ENCODE data around the gene DOCK4.

The DOCK4 gene

GRCh38 chr7:112186300-112186699 lies 19.9 kb downstream of the DOCK4 start:
- Histone ChIP-seq H3K79me1 (ENCODE audit: low read length) (no peaks in the 10 kb centered on the region), H3K4me1 (ENCODE audit: control insufficient read depth in 1 of 2, insufficient read depth in 2 of 2, low read length in 2 of 2) (peaks cover 0 to 2% of the 10 kb centered on the region in 2 experiments), H3K4ac (ENCODE audit: low read depth, low read length) (no peak overlapping the region), H3K4me3 (ENCODE audit: low read depth, low read length) (no peak overlapping the region), H3K14ac (ENCODE audit: low read length) (no peak overlapping the region), H3K9ac (ENCODE audit: low read length) (no peak overlapping the region), H3K9me3 (ENCODE audit: insufficient read depth, low read depth, low read length) (no peaks in the 10 kb centered on the region), H3K27ac (ENCODE audit: low read depth, low read length) (no peak overlapping the region), H3K36me3 (ENCODE audit: control insufficient read depth in 1 of 2, insufficient read depth in 2 of 2, low read length in 2 of 2) (no peaks in the 10 kb centered on the region), H3K4me2 (ENCODE audit: low read length) (no peak overlapping the region), H2BK5ac (ENCODE audit: low read depth, low read length, poor library complexity) (no peak overlapping the region), H3K27me3 (ENCODE audit: insufficient read depth, low read length) (no peaks in the 10 kb centered on the region), H2AK5ac (ENCODE audit: low read length) (no peak overlapping the region), H3K79me2 (ENCODE audit: control insufficient read depth, insufficient read depth, low read length, poor library complexity) (no peaks in the 10 kb centered on the region), H4K91ac (ENCODE audit: low read depth, low read length) (no peak overlapping the region), H3K23ac (ENCODE audit: low read length) (no peak overlapping the region), H3K18ac (ENCODE audit: low read length) (no peak overlapping the region), H2AFZ (ENCODE audit: insufficient read depth, low read length, poor library complexity) (no peak overlapping the region), H2BK120ac (ENCODE audit: insufficient read depth, low read length, poor library complexity) (no peak overlapping the region), H4K8ac (ENCODE audit: low read depth, low read length) (no peak overlapping the region), H2BK12ac (ENCODE audit: low read length) (no peak overlapping the region), H4K12ac (ENCODE audit: low read depth, low read length) (no peak overlapping the region)
- no peak for DNase-seq
- no CpG with 5 or more reads among the region's 1 CpG for WGBS (ENCODE audit: extremely low coverage, insufficient coverage, insufficient read length)

GRCh38 chr7:112185005-112185834 lies 21.0 kb downstream of the DOCK4 start:
- no peak overlapping the region for H4K12ac ChIP-seq (ENCODE audit: low read depth, low read length)
- no peak overlapping the region for H3K27ac ChIP-seq (ENCODE audit: low read depth, low read length)
- WGBS (ENCODE audit: extremely low coverage, insufficient coverage, insufficient read length), result no CpG with 5 or more reads among the region's 4 CpGs

GRCh38 chr7:112184455-112184854 lies 21.7 kb downstream of the DOCK4 start:
- no CpG with 5 or more reads among the region's 2 CpGs for WGBS (ENCODE audit: extremely low coverage, insufficient coverage, insufficient read length)
- no peak overlapping the region for H4K8ac ChIP-seq (ENCODE audit: low read depth, low read length)
- no peak overlapping the region for H3K23ac ChIP-seq (ENCODE audit: low read length)
- no peaks in the 10 kb centered on the region for H3K27me3 ChIP-seq (ENCODE audit: insufficient read depth, low read length)
- no peaks in the 10 kb centered on the region for H3K9me3 ChIP-seq (ENCODE audit: insufficient read depth, low read depth, low read length)
- no peak overlapping the region for H3K4me3 ChIP-seq (ENCODE audit: low read depth, low read length)
- H3K9ac ChIP-seq (ENCODE audit: low read length), result no peak overlapping the region
- H4K12ac ChIP-seq (ENCODE audit: low read depth, low read length), result no peak overlapping the region
- no peak overlapping the region for H3K14ac ChIP-seq (ENCODE audit: low read length)
- no peaks in the 10 kb centered on the region for H3K79me1 ChIP-seq (ENCODE audit: low read length)
- H2BK12ac ChIP-seq (ENCODE audit: low read length), result no peak overlapping the region
- peak overlapping the region; percentile 43 for H3K18ac ChIP-seq (ENCODE audit: low read length)
- H3K27ac ChIP-seq (ENCODE audit: low read depth, low read length), result no peak overlapping the region
- H3K4me2 ChIP-seq (ENCODE audit: low read length), result no peak overlapping the region
- no peak overlapping the region for H2BK120ac ChIP-seq (ENCODE audit: insufficient read depth, low read length, poor library complexity)
- DNase-seq, result no peak
- H4K91ac ChIP-seq (ENCODE audit: low read depth, low read length), result no peak overlapping the region
- H3K79me2 ChIP-seq (ENCODE audit: control insufficient read depth, insufficient read depth, low read length, poor library complexity), result no peaks in the 10 kb centered on the region
- no peak overlapping the region for H2AK5ac ChIP-seq (ENCODE audit: low read length)
- no peaks in the 10 kb centered on the region for H3K36me3 ChIP-seq (ENCODE audit: control insufficient read depth in 1 of 2, insufficient read depth in 2 of 2, low read length in 2 of 2)
- H2AFZ ChIP-seq (ENCODE audit: insufficient read depth, low read length, poor library complexity), result no peak overlapping the region
- no peak overlapping the region for H2BK5ac ChIP-seq (ENCODE audit: low read depth, low read length, poor library complexity)
- no peak overlapping the region for H3K4ac ChIP-seq (ENCODE audit: low read depth, low read length)
- peaks cover 0 to 2% of the 10 kb centered on the region in 2 experiments for H3K4me1 ChIP-seq (ENCODE audit: control insufficient read depth in 1 of 2, insufficient read depth in 2 of 2, low read length in 2 of 2)

More at GRCh38 chr7:112185005-112185834, 21.0 kb downstream of the DOCK4 start:
- DNase-seq, result no peak
- Histone ChIP-seq H3K9ac (ENCODE audit: low read length) (no peak overlapping the region), H2BK120ac (ENCODE audit: insufficient read depth, low read length, poor library complexity) (no peak overlapping the region), H2BK12ac (ENCODE audit: low read length) (no peak overlapping the region), H3K27me3 (ENCODE audit: insufficient read depth, low read length) (no peaks in the 10 kb centered on the region), H3K18ac (ENCODE audit: low read length) (no peak overlapping the region), H3K36me3 (ENCODE audit: control insufficient read depth in 1 of 2, insufficient read depth in 2 of 2, low read length in 2 of 2) (no peaks in the 10 kb centered on the region), H3K79me1 (ENCODE audit: low read length) (no peaks in the 10 kb centered on the region), H4K8ac (ENCODE audit: low read depth, low read length) (no peak overlapping the region), H3K23ac (ENCODE audit: low read length) (no peak overlapping the region), H3K14ac (ENCODE audit: low read length) (no peak overlapping the region), H3K4me3 (ENCODE audit: low read depth, low read length) (no peak overlapping the region), H3K4ac (ENCODE audit: low read depth, low read length) (no peak overlapping the region), H3K4me2 (ENCODE audit: low read length) (no peak overlapping the region), H2AFZ (ENCODE audit: insufficient read depth, low read length, poor library complexity) (no peak overlapping the region), H2BK5ac (ENCODE audit: low read depth, low read length, poor library complexity) (no peak overlapping the region), H3K4me1 (ENCODE audit: control insufficient read depth in 1 of 2, insufficient read depth in 2 of 2, low read length in 2 of 2) (peaks cover 0 to 2% of the 10 kb centered on the region in 2 experiments), H3K79me2 (ENCODE audit: control insufficient read depth, insufficient read depth, low read length, poor library complexity) (no peaks in the 10 kb centered on the region), H3K9me3 (ENCODE audit: insufficient read depth, low read depth, low read length) (no peaks in the 10 kb centered on the region), H2AK5ac (ENCODE audit: low read length) (no peak overlapping the region), H4K91ac (ENCODE audit: low read depth, low read length) (no peak overlapping the region)

- H4K12ac ChIP-seq (ENCODE audit: low read depth, low read length), result no peak overlapping the region
These were observed 22.9 kb downstream of the DOCK4 start for GRCh38 chr7:112183266-112183665.

More at GRCh38 chr7:112183266-112183665, 22.9 kb downstream of the DOCK4 start:
- H3K36me3 ChIP-seq (ENCODE audit: control insufficient read depth in 1 of 2, insufficient read depth in 2 of 2, low read length in 2 of 2), result no peaks in the 10 kb centered on the region
- no peak overlapping the region for H2AFZ ChIP-seq (ENCODE audit: insufficient read depth, low read length, poor library complexity)
- H2BK120ac ChIP-seq (ENCODE audit: insufficient read depth, low read length, poor library complexity), result no peak overlapping the region
- no CpG with 5 or more reads among the region's 1 CpG for WGBS (ENCODE audit: extremely low coverage, insufficient coverage, insufficient read length)
- no peak overlapping the region for H3K14ac ChIP-seq (ENCODE audit: low read length)
- no peaks in the 10 kb centered on the region for H3K27me3 ChIP-seq (ENCODE audit: insufficient read depth, low read length)
- no peaks in the 10 kb centered on the region for H3K79me2 ChIP-seq (ENCODE audit: control insufficient read depth, insufficient read depth, low read length, poor library complexity)
- peaks cover 0 to 2% of the 10 kb centered on the region in 2 experiments for H3K4me1 ChIP-seq (ENCODE audit: control insufficient read depth in 1 of 2, insufficient read depth in 2 of 2, low read length in 2 of 2)
- no peak overlapping the region for H4K91ac ChIP-seq (ENCODE audit: low read depth, low read length)
- no peak overlapping the region for H4K8ac ChIP-seq (ENCODE audit: low read depth, low read length)
- no peak overlapping the region for H3K9ac ChIP-seq (ENCODE audit: low read length)
- DNase-seq, result no peak
- H3K4me3 ChIP-seq (ENCODE audit: low read depth, low read length), result no peak overlapping the region
- H3K4me2 ChIP-seq (ENCODE audit: low read length), result no peak overlapping the region
- no peaks in the 10 kb centered on the region for H3K79me1 ChIP-seq (ENCODE audit: low read length)
- no peaks in the 10 kb centered on the region for H3K9me3 ChIP-seq (ENCODE audit: insufficient read depth, low read depth, low read length)
- H2AK5ac ChIP-seq (ENCODE audit: low read length), result no peak overlapping the region
- H2BK12ac ChIP-seq (ENCODE audit: low read length), result no peak overlapping the region
- no peak overlapping the region for H3K27ac ChIP-seq (ENCODE audit: low read depth, low read length)
- H3K23ac ChIP-seq (ENCODE audit: low read length), result no peak overlapping the region
- H3K4ac ChIP-seq (ENCODE audit: low read depth, low read length), result no peak overlapping the region
- H3K18ac ChIP-seq (ENCODE audit: low read length), result no peak overlapping the region
- H2BK5ac ChIP-seq (ENCODE audit: low read depth, low read length, poor library complexity), result no peak overlapping the region

Data from trophoblast cell (in vitro differentiated cells and primary cell).